Lower lobe of right lung (tissue), 2 donors: ENCODE data around the gene CSAD. TPM values are rescaled to one million over a fixed set of nuclear protein-coding genes. Genes with fewer than 3 reads are reported as not detected.

Experiments
- ATAC-seq, 2 donors: fragments of 200-7000 bp; cut with Tn5 transposase; one replicate each; pipeline ENCODE4 v1.9.1; 2020 to 2022; ENCODE audit warnings: mild to moderate bottlenecking in 2 of 2, moderate library complexity in 2 of 2
- DNase-seq: peaks from one replicate; pipeline ENCODE4 v3.0.0-alpha.2; 2020
- H3K27ac ChIP-seq: fragments of 200-600 bp; one replicate; pipeline ENCODE4 v1.8.0; 2022
- H3K27me3 ChIP-seq: fragments of 200-600 bp; one replicate; pipeline ENCODE4 v1.8.0; 2022; ENCODE audit warnings: low read depth
- H3K36me3 ChIP-seq: fragments of 200-600 bp; one replicate; pipeline ENCODE4 v1.8.0; 2022; ENCODE audit warnings: mild to moderate bottlenecking
- H3K4me1 ChIP-seq: fragments of 200-600 bp; one replicate; pipeline ENCODE4 v1.8.0; 2022
- H3K4me3 ChIP-seq: fragments of 200-600 bp; one replicate; pipeline ENCODE4 v1.8.0; 2022; ENCODE audit warnings: mild to moderate bottlenecking
- H3K9me3 ChIP-seq: fragments of 200-600 bp; one replicate; pipeline ENCODE4 v1.8.0; 2022
- intact Hi-C: fragments of 100-400 bp; cut with DNase I; formaldehyde crosslinking; loops from one replicate; pipeline ENCODE4 v1.11.0; 2022
- total RNA-seq: library from RNA; stranded (reverse); fragmentation: NEBNext Ultra II Directional; extraction: Animal tissue kit (Norgen Biotek cat#: 25700); gene quantifications from one replicate; pipeline ENCODE4 v1.2.1, GENCODE V29; 2021
- TF ChIP-seq, protein P1 (sequence below): fragments of 200-600 bp; IDR thresholded peaks from one replicate; pipeline ENCODE4 v1.8.0; 2022; ENCODE audit warnings: antibody characterized with exemption, mild to moderate bottlenecking
- donor health status: DM: no; HTN: yes; CAD: no; lungs with severe emphysema.

The CSAD gene
- total RNA-seq, 1 donor from 2014 or later = 39.2 TPM

DNA sequence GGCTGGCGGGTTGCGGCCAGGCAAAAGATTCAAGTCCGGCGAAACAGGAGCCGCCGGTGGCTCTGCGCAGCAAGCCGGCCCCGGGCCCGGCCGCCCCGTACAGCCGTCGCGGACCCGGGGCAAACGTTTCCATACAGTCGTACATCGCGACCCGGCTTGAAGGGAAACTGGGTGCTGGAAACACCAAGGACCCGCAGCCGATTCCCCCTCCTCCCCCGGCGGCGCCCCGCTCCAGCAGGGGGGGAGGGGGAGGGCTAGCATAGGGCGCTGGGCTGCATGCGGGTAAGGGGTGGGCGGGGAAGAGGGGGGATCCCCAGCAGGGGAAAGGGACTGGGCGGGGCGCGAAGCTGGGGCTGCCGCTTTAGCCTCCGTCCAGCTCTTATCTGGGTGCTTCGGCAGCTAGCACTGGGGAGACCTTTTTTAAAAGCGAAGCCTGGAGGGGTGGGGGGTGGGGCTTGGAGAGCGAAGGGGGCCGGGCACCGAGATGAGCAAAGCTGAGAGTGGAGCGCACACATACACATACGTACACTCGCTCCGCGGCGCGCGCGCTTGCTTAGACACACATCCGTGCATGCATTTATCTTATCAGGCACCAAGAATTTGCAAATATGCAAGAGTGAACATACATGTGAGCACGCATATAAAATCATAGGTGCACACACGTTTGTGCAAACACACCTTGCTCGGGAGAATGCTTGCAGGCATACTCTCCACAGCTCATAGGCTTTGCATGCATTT lies 39.4 kb upstream of the CSAD start:
- TF ChIP-seq, protein P1, sequence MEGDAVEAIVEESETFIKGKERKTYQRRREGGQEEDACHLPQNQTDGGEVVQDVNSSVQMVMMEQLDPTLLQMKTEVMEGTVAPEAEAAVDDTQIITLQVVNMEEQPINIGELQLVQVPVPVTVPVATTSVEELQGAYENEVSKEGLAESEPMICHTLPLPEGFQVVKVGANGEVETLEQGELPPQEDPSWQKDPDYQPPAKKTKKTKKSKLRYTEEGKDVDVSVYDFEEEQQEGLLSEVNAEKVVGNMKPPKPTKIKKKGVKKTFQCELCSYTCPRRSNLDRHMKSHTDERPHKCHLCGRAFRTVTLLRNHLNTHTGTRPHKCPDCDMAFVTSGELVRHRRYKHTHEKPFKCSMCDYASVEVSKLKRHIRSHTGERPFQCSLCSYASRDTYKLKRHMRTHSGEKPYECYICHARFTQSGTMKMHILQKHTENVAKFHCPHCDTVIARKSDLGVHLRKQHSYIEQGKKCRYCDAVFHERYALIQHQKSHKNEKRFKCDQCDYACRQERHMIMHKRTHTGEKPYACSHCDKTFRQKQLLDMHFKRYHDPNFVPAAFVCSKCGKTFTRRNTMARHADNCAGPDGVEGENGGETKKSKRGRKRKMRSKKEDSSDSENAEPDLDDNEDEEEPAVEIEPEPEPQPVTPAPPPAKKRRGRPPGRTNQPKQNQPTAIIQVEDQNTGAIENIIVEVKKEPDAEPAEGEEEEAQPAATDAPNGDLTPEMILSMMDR = no peak
- peak; percentile 15 to 34 for ATAC-seq

DNA sequence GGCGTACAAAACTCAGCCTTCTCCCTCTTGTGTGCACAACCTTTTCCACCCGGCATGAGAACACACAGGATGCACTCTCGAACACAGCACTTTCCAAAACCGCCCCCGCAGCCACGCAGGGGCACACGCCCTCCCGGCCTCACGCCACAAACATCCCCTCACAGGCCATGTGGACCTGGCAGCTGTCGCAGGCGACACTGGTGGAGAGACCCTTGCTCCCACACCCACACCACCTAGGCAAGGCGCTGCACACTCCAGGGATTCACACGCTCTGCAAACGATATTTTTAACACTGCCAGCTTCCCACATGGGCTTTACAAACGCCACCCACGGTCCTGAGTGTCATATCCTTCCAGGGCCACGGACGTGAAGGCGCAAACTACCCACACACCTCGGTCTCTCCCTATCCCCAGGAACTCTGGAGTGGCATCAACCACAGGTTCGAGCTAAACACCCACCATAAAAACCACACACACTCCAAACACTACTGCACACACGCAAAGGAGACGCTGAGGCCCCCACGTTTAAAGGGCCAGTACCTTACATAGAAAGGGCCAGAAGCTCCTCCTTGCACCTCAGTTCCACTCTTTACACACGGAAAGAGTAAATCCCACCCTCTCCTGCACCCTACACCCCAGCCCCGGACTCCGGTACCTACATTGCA lies 38.7 kb upstream of the CSAD start:
- Histone ChIP-seq H3K4me3 (peak overlapping the region; percentile 77), H3K9me3 (no peaks in the 10 kb centered on the region), H3K27ac (peak overlapping the region; percentile 95), H3K36me3 (peaks cover 12% of the 10 kb centered on the region), H3K4me1 (peaks cover 78% of the 10 kb centered on the region), H3K27me3 (no peaks in the 10 kb centered on the region)
- no peak for ATAC-seq
- TF ChIP-seq, protein P1 = no peak
- intact Hi-C loops = no loop called here
- DNase-seq = peak; percentile 60

More for the DNA sequence above, 39.4 kb upstream of the CSAD start:
- DNase-seq = peak; percentile 88
- Histone ChIP-seq H3K9me3 (no peaks in the 10 kb centered on the region), H3K36me3 (peaks cover 5% of the 10 kb centered on the region), H3K27ac (peak overlapping the region; percentile 95), H3K4me1 (peaks cover 78% of the 10 kb centered on the region), H3K4me3 (peak overlapping the region; percentile 77), H3K27me3 (no peaks in the 10 kb centered on the region)
- intact Hi-C loops = no loop called here

DNA sequence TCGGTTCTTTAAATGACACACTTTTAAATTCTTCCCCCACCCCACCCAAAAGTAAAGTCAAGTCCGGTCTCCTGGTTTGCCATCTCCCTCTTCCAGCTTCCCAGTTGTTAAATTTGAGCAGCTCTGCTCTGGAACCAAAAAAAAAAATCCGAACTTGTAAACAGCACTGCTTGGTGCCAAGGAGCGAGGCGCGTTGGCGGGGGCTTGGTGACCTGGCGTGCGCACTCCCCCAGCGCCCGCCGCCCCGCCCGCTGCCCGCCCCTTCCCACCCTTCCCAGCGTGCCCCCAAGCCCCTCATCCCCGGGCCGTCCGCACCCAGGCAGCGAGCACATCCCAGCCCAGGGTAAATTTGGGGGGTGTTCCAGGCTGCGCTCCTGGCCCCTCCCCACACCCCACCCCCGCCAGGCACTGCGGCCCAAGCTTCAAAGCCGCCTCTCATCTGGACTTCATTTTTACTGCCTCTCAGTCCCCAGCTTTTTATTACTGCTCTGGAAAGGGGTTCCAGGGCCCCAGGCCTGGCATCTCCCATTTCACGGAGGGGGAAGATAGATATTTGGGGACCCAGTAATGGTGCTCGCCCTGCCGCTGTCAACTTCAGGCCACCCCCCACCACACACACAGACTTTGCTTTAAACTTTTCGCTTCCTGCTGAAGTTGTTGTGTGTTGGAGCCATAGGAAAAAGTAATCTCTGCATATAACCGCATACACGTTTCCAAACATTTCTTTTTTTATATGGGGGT lies 38.0 kb upstream of the CSAD start:
- H3K27ac ChIP-seq = peak overlapping the region; percentile 95
- no peaks in the 10 kb centered on the region for H3K27me3 ChIP-seq
- ATAC-seq (no peak), DNase-seq (peak; percentile 38)
- intact Hi-C loops = no loop called here
- TF ChIP-seq, protein P1 = no peak
- no peaks in the 10 kb centered on the region for H3K9me3 ChIP-seq
- H3K4me3 ChIP-seq = peak overlapping the region; percentile 77
- peaks cover 19% of the 10 kb centered on the region for H3K36me3 ChIP-seq
- H3K4me1 ChIP-seq = peaks cover 78% of the 10 kb centered on the region

DNA sequence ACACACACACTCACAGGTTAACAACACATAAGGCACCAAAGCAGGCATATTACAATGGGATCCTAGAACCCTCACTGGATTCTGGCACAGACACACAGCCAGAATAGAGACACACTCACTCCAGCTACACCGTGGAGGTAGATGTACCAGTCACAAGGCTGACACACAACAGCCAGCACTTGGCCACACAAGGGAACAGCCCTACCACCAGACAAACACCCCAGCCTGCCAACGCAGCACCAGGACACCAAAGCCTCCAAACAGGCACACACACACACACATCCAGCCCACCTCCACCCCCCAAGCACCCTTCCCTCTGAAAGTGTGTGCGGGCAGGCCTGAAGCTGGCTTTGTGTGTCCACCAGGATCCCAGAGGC lies 37.2 kb upstream of the CSAD start:
- peak overlapping the region; percentile 95 for H3K27ac ChIP-seq
- DNase-seq = peak; percentile 42
- intact Hi-C loops = no loop called here
- peaks cover 27% of the 10 kb centered on the region for H3K36me3 ChIP-seq
- no peaks in the 10 kb centered on the region for H3K9me3 ChIP-seq
- TF ChIP-seq, protein P1 = no peak
- H3K4me1 ChIP-seq = peaks cover 78% of the 10 kb centered on the region
- ATAC-seq = no peak
- H3K27me3 ChIP-seq = no peaks in the 10 kb centered on the region
- H3K4me3 ChIP-seq = peak overlapping the region; percentile 77

DNA sequence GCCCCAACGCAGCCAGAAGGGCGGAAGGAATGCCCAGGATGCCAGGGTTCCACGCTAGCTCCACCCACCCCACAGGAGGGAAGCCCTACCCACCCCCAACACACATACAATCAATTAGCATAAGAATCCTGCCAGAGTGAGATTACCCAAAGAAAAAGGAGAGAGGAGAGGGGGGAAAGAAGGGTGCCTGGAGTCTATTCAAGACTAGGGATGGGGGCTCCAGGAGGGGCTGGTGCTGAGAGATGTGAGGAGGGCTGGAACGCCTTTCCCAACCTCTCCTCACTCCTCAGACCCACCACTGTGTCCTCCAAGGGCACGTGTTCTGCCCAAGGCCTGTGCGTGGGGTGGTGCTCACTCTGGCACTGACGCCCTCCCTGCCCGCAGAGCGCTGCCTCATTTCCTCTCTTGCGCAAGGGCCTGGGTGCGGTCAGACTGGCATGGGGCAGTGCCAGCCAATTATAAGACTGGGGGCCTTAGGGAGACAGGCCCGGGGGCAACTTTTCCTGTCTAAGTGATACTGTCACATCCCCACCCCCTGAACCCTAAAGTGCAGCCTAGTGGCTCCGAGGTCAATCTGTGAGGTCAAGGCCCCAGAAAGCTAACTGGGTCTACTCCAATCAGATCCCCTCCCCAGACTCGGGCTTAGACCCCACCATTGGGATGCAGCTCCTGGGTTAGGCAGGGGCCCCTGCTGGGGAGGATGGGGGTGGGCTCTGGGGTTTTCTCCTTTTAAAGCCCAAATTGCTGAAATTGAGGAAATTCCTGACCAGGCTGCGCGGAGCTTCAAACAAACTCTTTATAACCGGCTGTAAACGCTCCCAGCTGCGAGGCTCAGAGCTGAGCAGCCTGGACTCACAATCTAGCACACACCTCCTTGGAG lies 36.6 kb upstream of the CSAD start:
- H3K4me1 ChIP-seq = peaks cover 72% of the 10 kb centered on the region
- intact Hi-C loops = no loop called here
- TF ChIP-seq, protein P1 = no peak
- DNase-seq = peak; percentile 73
- no peaks in the 10 kb centered on the region for H3K9me3 ChIP-seq
- peak overlapping the region; percentile 77 for H3K4me3 ChIP-seq
- peaks cover 32% of the 10 kb centered on the region for H3K36me3 ChIP-seq
- ATAC-seq = no peak
- H3K27me3 ChIP-seq = no peaks in the 10 kb centered on the region
- H3K27ac ChIP-seq = peak overlapping the region; percentile 95
